GM21526 (cell line): ENCODE results near the gene DKK2.
A peak's percentile ranks its signal among the peaks of the same experiment; 100 is the strongest.
"Not testable (repeated sequence)": the region's sequence is repeated elsewhere in the genome, so short reads cannot be mapped to it uniquely, and the experiment has no call there.

Source experiments
- ATAC-seq: cut with Tn5 transposase; IDR thresholded peaks from one replicate; pipeline ENCODE4 v1.9.1; 2021; ENCODE audit warnings: moderate library complexity; ENCODE audit not compliant: unreplicated experiment, low FRiP score

Gene DKK2

DNA sequence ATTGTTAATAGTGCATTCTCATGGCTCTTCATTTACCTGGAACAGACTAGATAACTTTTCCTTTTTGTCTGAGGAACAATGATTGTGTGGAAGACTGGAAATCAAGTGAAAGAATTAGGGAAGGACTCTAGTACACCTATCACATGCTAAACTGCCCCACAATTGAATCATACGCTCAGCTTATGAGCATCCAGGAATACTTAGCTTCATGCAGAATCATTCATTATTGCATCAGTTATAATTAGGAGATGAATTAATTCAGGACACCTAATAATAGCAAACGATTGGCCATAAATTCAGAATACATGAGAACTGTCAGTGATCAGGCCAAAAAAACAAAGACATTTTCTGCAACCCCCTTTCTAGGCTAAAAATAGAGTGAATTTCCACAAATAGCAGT lies 106.9 kb downstream of the DKK2 start:
- no peak for ATAC-seq

DNA sequence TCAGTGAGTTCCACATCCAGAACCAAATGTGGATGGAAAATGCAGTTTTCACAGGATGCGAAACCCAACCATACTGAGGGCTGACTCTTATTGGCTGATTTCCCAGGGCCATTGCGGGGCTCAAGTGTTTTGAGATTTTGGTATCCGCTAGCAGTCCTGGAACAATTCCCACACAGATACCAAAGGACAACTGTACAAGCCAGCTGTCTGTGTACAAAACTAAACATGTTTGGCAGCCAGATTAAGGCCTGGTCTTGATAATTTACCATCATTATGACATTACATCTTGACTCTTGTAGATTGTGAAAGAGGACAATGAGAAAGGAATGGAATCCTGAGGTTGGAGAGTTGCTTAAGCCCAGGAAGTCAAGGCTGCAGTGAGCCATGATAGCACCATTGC lies 121.9 kb downstream of the DKK2 start:
- ATAC-seq: no peak

DNA sequence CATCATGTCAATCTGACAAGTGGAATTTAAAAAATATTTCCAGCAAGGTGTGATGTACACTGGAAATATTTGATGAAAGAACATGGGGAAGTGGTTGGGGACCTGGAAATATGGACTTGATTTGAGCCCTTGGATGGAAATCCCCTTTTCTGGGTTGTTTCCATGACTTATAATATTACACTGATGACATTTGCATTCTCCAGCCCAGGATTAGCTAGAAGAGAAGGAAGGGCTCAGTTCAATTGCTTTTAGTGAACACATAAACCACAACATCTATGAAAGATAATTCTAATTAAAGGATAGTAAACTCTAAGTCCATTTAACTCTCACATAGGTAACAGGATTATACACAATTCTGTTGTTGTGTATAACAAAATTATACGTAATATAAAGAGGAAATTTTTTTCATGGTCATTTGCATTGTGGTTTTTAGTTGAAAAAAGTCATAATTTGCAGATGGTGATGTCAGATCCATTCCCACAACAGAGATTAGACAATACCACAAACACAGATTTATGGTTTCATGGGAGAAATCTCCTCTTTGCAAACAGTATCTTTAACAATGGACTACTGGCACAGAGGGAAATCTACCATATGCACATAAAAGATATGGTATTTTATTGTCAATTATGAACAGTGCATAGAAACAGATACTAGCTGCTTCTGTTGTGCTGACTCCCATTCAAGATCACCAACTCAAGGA lies 126.5 kb downstream of the DKK2 start:
- ATAC-seq: no peak

DNA sequence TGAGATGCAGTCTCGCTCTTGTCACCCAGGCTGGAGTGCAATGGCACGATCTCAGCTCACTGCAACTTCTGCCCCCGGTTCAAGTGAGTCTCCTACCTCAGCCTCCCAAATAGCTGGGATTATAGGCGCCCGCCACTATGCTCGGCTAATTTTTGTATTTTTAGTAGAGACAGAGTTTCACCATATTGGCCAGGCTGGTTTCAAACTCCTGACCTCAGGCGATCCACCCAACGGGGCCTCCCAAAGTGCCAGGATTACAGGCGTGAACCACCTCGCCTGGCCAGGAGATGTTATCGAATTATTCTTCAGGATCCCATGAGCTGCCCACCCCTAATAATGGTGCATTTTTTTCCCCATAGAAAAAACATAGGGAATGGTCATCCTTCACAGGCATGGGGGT lies 128.1 kb downstream of the DKK2 start:
- ATAC-seq: not testable (repeated sequence)

DNA sequence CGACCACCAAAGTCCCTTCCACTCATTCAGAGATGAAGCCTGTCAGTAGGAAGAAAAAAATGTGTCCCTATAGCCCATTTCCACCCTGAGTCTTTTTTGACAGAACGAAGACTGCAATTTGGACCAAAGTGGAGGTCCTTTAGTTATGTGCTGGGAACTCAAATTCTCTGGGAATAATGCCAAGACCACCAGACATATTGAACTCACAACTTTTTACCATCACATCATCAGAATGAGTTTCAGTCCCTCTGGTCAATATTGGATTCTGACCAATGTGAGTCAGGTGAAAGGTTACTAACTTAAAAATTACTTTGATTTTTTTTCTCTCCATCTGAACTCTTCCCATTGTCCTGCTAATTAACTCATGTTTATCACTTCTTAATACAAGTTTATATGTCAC lies 128.9 kb downstream of the DKK2 start:
- ATAC-seq: no peak

DNA sequence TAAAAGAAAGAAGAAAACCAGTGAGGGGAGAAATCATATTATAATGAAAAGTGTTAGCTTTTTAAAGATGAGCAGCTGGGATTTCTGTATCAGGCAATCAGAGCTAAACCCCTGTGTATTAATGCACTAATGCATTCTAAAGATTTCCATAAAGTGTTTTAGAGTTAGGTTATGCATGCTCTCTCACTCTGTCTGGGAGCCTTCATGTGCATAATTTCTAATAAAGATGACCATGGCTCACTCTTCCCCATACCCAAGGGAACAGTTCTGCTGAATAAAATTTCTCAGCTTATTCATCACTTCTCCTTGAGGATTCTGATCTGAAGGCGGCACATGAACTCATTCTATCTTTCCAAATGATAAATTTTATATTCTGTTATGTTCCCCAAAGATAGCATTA lies 129.4 kb downstream of the DKK2 start:
- ATAC-seq: no peak

DNA sequence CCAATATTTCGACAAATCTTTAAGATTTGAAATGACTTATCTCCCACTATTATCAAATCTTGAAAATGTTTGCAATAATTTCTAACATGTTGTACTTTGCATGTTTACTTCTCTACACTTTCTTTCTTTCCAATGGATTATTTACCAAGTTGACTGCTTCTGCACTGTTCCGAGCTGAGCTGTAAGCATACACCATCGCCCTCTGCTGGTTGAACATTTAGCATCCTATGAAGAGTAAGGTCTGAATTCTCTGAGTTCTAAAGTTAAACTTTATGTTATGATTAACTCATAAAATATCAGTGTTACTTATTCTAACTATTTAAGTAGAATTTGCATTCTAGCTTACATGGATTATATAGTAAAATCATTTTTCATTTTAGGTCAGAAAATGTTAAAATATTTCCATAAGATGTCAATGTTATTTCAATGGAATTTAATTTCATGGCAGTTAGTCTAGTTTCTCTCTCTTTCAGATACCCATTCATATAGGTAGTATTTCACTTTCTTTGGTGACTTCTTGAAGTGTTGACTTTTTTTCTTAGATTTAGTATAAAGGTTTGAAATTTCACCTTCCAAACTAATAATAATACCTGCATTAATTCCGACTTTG lies 137.4 kb downstream of the DKK2 start:
- ATAC-seq: peak; percentile 80

DNA sequence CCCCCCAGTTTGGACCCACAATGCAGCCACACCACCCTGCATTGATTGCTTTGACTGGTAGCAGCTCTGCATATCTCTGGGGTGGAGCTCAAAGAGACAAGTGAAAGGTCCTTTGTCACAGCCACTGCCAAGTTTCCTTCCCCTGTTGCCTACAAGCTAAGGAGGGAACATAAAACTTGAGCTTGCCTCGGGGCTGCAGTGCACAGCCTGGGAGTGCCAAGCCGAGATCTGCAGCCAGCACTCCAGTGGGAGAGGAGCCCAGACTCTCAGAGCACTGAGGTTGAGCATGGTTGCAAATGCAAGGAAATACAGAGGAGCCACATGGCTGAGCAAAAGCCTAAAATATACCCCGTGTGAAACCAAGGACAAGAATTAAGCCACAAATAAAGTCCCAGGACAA lies 142.2 kb downstream of the DKK2 start:
- no peak for ATAC-seq

DNA sequence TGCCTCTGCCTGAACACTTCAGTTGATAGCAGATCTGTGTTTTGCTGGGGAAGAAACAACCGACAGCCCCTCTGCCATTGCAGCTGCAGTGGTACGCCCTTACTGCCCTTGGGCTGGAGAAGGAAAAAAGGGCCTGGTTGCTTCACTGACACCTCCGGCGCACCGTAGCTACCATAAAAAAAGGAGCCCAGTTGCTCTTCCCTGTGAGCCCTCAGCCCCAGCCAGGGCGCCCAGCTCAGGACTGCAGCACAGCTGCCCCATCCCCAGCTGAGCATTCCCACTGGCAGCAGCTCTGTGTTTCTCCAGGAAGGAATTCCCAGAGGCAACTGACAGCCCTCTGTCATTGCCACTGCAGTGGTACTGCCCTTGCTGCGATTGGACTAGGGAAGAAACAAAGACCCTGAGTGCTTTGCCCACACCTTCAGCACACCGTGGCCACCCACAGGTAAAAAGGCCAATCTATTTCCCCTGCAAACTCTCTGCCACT lies 142.7 kb downstream of the DKK2 start:
- ATAC-seq: no peak

DNA sequence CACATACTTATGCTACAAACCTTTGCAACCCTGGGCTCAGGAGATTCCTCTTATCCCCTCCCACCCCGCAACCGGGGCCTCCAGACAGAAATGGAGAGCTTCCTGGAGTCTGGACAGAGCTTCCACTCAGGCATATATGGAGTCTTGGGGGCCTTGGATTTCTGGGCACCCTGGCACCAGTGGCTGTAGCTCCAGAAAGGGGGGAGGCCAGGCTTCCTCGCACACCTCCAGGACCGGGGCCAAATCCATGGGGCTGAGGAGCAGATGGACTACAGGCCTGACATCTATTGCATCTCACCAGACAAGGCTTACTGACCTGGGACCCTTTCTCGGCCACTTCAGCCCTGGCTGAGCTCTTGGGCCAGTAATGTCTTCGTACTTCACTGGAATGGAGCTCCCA lies 143.3 kb downstream of the DKK2 start:
- no peak for ATAC-seq

DNA sequence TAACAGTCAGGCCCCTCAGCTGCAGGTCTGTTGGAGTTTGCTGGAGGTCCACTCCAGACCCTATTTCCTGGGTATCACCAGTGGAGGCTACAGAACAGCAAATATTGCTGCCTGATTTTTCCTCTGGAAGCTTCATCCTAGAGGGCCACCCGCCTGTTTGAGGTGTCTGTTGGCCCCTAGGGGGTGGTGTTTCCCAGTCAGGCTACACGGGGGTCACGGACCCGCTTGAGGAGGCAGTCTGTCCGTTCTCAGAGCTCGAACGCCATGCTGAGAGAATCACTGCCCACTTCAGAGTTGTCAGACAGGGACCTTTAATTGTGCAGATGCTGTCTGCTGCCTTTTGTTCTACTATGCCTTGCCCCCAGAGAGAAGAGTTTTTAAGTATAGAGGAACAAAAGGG lies 160.8 kb downstream of the DKK2 start:
- no peak for ATAC-seq
